Islet of Langerhans (tissue), 1 donor: ENCODE results near the gene VMP1.
"Not testable (repeated sequence)": the region's sequence is repeated elsewhere in the genome, so short reads cannot be mapped to it uniquely, and the experiment has no call there.

Experiments
- FAIRE-seq: peaks from one replicate; lab custom pipeline; 2011; peaks lifted over from hg19 to GRCh38; lab: Jason Lieb, UNC

Gene VMP1

DNA sequence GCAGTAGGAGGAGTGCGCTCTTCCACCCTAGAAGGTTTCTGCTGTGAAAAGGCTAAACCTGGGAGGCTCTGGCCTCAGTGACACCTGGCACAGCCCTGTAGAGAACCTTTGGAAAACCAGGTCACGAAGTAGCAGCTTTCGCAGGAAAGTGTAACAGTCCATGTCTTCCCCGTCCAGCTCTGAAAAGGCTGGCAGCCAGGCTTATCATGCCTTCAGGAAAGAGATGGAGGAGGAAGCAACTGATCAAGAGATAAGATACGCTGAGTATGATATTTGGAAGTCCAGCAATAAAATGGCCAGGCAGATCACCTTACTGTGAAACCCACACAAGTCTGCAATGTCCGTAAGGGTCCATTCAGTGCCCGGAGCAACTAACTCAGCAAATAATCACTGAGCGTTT, 163.0 kb downstream of the VMP1 start:
- no peak for FAIRE-seq

DNA sequence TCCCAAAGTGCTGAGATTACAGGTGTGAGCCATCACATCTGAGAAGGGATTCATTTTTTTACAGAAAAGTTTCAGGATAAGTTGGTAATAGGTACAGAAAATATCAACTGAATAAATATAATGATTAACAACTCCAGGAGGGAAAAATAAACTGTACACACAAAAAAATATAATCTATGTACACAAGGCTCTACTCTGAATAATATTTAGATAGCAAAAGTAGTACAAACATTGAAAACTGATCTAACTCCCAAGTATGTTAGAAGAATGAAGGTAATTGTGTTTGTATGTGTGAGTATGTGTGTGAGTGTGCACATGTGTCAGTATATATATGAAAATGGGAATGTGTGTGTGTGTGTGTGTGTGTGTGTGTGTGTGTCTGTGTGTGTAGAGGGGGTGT, 164.9 kb downstream of the VMP1 start:
- no peak for FAIRE-seq

DNA sequence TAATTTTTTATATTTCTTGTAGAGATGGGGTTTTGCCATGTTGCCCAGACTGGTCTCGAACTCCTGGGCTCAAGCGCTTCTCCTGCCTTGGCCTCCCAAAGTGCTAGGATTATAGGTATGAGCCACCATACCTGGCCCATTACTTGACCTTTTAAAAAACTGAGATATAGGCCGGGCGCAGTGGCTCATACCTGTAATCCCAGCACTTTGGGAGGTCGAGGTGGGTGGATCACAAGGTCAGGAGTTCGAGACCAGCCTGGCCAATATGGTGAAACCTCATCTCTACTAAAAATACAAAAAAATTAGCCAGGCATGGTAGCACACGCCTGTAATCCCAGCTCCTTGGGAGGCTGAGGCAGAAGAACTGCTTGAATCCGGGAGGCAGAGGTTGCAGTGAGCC, 166.0 kb downstream of the VMP1 start:
- not testable (repeated sequence) for FAIRE-seq

DNA sequence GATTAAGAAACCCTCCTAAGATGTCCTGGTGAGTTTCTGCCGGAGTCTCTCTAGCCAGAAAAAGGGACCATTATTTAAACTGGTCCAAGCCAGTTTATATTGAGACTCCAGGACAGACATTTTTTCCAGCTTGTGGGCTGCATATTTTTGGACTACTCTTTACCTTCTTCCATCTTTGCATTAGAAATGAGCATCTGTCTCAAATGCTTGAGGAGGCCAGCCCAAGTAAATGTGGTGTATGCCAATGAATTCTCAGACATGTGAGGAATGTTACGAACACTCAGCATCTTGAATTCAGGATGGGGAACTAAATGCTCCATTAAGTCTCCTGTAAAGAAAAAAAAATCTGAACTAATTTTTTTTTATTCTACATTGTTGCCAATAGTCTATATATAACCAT, 166.9 kb downstream of the VMP1 start:
- no peak for FAIRE-seq

DNA sequence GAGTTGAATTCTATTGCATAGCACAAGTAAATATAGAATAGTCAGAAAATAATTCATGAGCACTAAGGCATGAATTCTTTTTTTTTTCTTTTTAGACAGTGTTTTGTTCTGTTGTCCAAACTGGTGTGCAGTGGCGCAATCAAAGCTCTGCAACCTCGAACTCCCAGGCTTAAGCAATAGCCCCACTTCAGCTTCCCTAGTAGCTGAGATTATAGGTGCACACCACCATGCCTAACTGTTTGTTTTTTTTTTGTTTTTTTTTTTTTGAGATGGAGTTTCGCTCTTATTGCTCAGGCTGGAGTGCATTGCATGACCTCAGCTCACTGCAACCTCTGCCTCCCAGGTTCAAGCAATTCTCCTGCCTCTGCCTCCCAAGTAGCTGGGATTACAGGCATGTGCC, 168.7 kb downstream of the VMP1 start:
- no peak for FAIRE-seq

DNA sequence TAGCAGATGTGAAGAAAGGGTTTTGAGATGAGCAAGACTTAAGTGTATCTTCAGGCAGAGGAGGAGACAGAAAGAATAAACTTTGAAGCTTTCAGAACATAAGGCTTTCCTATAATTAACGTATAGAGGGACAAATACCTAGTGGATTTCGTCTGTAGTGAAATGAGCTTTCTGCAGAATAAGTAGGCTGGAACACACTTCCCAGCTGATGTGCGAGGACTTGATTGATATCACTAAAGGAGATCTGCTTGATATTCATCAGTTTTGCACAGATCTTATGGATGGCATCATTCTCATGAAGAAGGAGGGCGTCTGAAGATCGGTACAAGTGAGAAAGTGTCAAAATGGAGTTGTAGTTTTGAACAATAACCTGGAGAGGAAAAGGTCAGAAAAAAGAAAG, 170.5 kb downstream of the VMP1 start:
- FAIRE-seq: no peak

DNA sequence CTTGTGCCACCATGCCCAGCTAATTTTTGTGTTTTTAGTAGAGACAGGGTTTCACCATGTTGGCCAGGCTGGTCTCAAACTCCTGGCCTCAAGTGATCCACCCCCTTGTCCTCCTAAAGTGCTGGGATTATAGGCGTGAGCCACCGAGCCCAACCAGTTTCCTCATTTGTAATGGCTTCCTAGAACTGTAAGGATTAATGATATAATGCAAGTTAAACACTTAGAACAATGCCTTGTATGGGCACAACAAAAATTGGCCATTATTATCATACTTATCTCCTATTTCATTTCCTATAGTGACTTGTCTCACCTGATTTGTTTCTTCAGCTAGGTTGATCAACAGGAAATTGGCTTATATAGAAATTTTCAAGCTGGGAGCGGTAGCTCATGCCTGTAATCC, 171.2 kb downstream of the VMP1 start:
- no peak for FAIRE-seq

DNA sequence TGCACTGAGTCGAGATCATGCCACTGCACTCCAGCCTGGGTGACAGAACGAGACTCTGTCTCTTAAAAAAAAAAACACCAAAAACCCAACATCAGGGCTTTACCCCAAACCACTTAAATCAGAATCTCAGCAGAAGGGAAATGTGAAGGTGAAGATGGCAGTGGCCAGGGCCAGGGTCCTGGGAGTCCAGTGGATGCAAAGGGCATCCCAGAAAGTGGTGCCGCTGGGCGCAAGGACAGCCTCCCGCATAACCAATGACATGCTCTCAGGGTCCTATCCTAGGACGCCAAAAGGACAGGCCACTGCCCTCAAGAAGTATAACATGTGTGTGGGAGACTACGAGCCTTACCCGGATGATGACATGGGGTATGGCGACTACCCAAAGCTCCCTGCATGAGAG, 177.4 kb downstream of the VMP1 start:
- FAIRE-seq: no peak

DNA sequence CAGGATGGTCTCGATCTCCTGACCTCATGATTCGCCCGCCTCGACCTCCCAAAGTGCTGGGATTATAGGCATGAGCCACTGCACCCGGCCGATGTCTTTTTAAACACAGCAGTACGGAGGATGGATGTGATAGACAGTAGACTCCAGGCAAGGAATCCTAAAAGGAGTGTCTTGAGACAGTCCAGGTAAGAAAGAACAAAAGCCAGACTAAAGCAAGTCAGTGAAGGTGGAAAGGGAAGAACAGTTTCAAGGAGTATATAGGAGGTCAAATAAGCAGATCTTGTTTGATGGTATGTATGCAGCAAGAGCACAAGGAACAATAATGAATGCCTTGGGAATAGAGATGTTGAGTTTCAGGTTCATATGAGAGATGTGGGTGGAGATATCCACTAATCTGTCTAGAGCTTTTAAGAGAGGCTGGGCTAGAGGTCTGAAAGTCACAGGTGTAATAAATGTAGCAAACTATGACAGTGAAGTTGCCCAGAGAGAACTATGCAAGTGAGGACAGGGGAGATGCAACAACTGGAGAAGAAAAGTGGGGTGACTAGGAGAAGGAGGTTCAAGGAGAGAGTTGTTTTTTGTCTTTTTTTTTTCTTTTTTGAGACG, 180.8 kb downstream of the VMP1 start:
- FAIRE-seq: no peak

DNA sequence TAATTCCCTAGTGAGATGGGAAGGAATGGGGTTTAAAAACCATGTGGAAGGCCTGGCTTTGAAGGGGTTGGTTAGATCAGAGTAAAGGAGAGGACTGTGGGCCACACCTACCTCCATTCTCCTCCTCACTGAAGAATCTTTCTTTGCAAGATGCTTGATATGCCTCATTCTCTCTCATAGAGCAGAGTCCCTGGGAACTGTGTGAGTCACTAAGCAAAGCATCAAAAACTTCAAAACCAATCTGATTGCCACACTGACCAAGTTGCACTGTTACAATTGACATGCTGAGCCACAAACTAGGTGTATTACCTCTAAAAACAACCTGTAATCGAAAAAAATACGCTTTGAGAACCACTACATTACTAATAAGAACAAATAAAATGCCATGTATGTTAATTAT, 183.3 kb downstream of the VMP1 start:
- FAIRE-seq: no peak
